Measurements from ENCODE around the gene EPHB3.

EPHB3 gene

GRCh38 chr3:184626923-184627322 is 65.3 kb downstream of the EPHB3 start:
- no peak for DNase-seq (ENCODE audit: low read depth)

DNA sequence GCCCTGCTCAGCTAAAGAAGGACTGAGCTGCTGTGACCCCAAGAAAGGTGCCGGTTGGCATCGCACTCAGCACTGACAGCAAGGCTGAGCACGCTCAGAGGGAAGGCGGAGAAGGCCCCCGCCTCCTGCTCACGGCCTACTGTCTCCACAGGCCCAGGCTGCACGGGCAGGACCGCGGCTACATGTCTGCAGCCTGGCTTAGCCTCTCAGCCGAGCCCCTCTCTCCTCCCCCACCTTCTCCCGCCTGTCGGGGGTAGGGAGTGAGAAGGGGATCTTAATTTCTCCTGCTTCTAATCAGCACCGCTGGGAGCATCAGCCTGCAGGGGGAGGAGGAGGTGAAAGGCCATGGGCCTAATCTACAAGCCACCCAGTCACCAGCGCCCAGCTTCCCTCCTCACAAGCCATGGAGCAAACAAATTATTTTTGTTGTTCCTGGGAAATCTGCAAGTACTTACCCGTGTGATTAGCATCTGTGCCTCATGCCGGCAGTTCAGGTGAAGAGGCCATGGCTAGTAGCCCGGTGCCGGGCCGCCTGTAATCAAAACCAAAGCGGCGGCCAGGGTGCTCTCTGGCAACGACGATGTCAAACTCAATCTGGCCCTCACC is 68.1 kb downstream of the EPHB3 start:
- DNase-seq (ENCODE audit: low read depth) = no peak

- DNase-seq (ENCODE audit: low read depth) = no peak
Measured at GRCh38 chr3:184630861-184631471, 69.4 kb downstream of the EPHB3 start.

GRCh38 chr3:184631472-184631861 is 69.9 kb downstream of the EPHB3 start:
- no peak for DNase-seq (ENCODE audit: low read depth)
